K562 (cell line): ENCODE measurements around the gene CLDN10. TPM values are rescaled to one million over a fixed set of nuclear protein-coding genes. Genes with fewer than 3 reads are reported as not detected.

Experiments
- ATAC-seq: fragments of 200-7000 bp; cut with Tn5 transposase; 3 replicates; pipeline ENCODE4 v1.9.1; 2020; ENCODE audit warnings: moderate library complexity
- BruUV-seq: library from RNA; stranded (reverse); fragments of 400-500 nt; replicated peaks from 2 replicates; lab custom pipeline; 2021; lab: Mats Ljungman, UMichigan
- CTCF ChIA-PET: fragments of 300-600 bp; formaldehyde crosslinking; extraction: SDS; loops from one replicate; lab custom pipeline; 2021; ENCODE audit warnings: low intra/inter-chr PET ratio; lab: Yijun Ruan, JAX
- POLR2A ChIA-PET: fragments of 300-600, 350-650 bp; sonication (Branson Sonifier 250); formaldehyde crosslinking; extraction: SDS; loops from one replicate; lab custom pipeline; 2021; ENCODE audit warnings: antibody characterized with exemption, inconsistent platforms; lab: Yijun Ruan, JAX
- DNase-seq, 4 experiments: peaks; one replicate each; pipeline versions ENCODE4 v3.0.0 to v3.0.0-alpha.2; 2011 to 2018; ENCODE audit warnings: low spot score in 3 of 4, mixed read lengths in 3 of 4; ENCODE audit errors: extremely low read depth in 1 of 4
- FAIRE-seq: peaks from 2 replicates; lab custom pipeline; 2011; peaks lifted over from hg19 to GRCh38; lab: Jason Lieb, UNC
- H2AFZ ChIP-seq: 2 replicates; pipeline ENCODE4 v1.6.0; 2011; ENCODE audit warnings: low read depth, low read length, control low read depth, inconsistent platforms
- H3K27ac ChIP-seq: fragments of 200-600 bp; 3 replicates; pipeline ENCODE4 v1.8.0; 2011; ENCODE audit warnings: low read depth, mild to moderate bottlenecking, control low read depth, inconsistent platforms, low read length, moderate library complexity, mixed read lengths; ENCODE audit errors: extremely low read depth
- H3K27me3 ChIP-seq, 2 experiments: fragments of 300-600 bp in 1 of 2; 2 replicates in 1 of 2; 3 replicates in 1 of 2; pipeline versions ENCODE4 v1.6.0 to v1.8.0; 2011; ENCODE audit warnings: inconsistent platforms in 2 of 2, low read length in 2 of 2, mild to moderate bottlenecking in 1 of 2, mixed read lengths in 1 of 2, moderate library complexity in 1 of 2; ENCODE audit not compliant: control insufficient read depth in 2 of 2, insufficient read depth in 2 of 2
- H3K36me3 ChIP-seq: fragments of 300-600 bp; 3 replicates; pipeline ENCODE4 v1.8.0; 2011; ENCODE audit warnings: mild to moderate bottlenecking, low read length, inconsistent platforms; ENCODE audit not compliant: control insufficient read depth, insufficient read depth
- H3K4me1 ChIP-seq, 2 experiments: fragments of 200-600 bp in 1 of 2; replicated peaks in 1 of 2; 2 replicates in 1 of 2; 3 replicates in 1 of 2; pipeline versions ENCODE4 v1.5.1 to v1.8.0; 2011; ENCODE audit warnings: inconsistent platforms in 2 of 2, low read length in 2 of 2, mild to moderate bottlenecking in 1 of 2, mixed read lengths in 1 of 2, moderate library complexity in 1 of 2; ENCODE audit not compliant: control insufficient read depth in 2 of 2, insufficient read depth in 2 of 2
- H3K4me2 ChIP-seq: 2 replicates; pipeline ENCODE4 v1.6.1; 2011; ENCODE audit warnings: low read length, control low read depth, inconsistent platforms, mixed read lengths; ENCODE audit not compliant: insufficient read depth
- H3K4me3 ChIP-seq: fragments of 200-600 bp; sonication (generic), shearing (Covaris generic); 2 replicates; pipeline ENCODE4 v1.5.1; 2016; ENCODE audit warnings: control low read depth, inconsistent platforms
- H3K79me2 ChIP-seq: fragments of 200-600 bp; 3 replicates; pipeline ENCODE4 v1.8.0; 2011; ENCODE audit warnings: low read length, inconsistent platforms; ENCODE audit not compliant: control insufficient read depth, insufficient read depth
- H3K9ac ChIP-seq, 2 experiments: 2 replicates each; pipeline versions ENCODE4 v1.6.0 to v1.6.1; 2011; ENCODE audit warnings: low read depth in 2 of 2, low read length in 2 of 2, control low read depth in 1 of 2, inconsistent platforms in 1 of 2, mild to moderate bottlenecking in 1 of 2, mixed read lengths in 1 of 2; ENCODE audit not compliant: insufficient read depth in 1 of 2
- H3K9me1 ChIP-seq: one replicate; pipeline ENCODE4 v1.6.0; 2011; ENCODE audit warnings: inconsistent platforms, mild to moderate bottlenecking, low read length, moderate library complexity; ENCODE audit not compliant: control insufficient read depth, insufficient read depth
- H3K9me3 ChIP-seq: replicated peaks from 2 replicates; pipeline ENCODE4 v1.5.1; 2011; ENCODE audit warnings: low read depth, low read length, inconsistent platforms; ENCODE audit not compliant: control insufficient read depth, insufficient read depth
- H4K20me1 ChIP-seq: replicated peaks from 2 replicates; pipeline ENCODE4 v1.6.1; 2011; ENCODE audit warnings: low read length, inconsistent platforms, mixed read lengths; ENCODE audit not compliant: control insufficient read depth, insufficient read depth
- ARID1B ChIP-seq: fragments of 450-650 bp; IDR thresholded peaks from 2 replicates; pipeline ENCODE4 v1.6.1; 2016; ENCODE audit warnings: antibody characterized with exemption, mild to moderate bottlenecking, inconsistent platforms
- CSDE1 ChIP-seq, 2 experiments: fragments of 450-650 bp; IDR thresholded peaks; 2 replicates each; pipeline ENCODE4 v1.6.1; 2016; ENCODE audit warnings: mild to moderate bottlenecking in 1 of 2
- E2F6 ChIP-seq, 2 experiments: IDR thresholded peaks; 2 replicates each; pipeline ENCODE4 v1.6.1; 2011; ENCODE audit warnings: borderline replicate concordance in 1 of 2, control low read depth in 1 of 2, low read depth in 1 of 2, low read length in 1 of 2, mild to moderate bottlenecking in 1 of 2, mixed read lengths in 1 of 2, moderate library complexity in 1 of 2; ENCODE audit not compliant: insufficient read depth in 1 of 2, insufficient read length in 1 of 2, poor library complexity in 1 of 2, severe bottlenecking in 1 of 2; ENCODE audit errors: extremely low read depth in 1 of 2
- HDGF ChIP-seq: fragments of 450-650 bp; IDR thresholded peaks from 2 replicates; pipeline ENCODE4 v1.6.1; 2016
- TCF15 ChIP-seq: fragments of 250-450 bp; sonication (Bioruptor Pico); IDR thresholded peaks from 2 replicates; pipeline ENCODE4 v1.8.0; 2022; ENCODE audit warnings: moderate library complexity, mild to moderate bottlenecking, inconsistent platforms
- TCF3 ChIP-seq: sonication (generic); formaldehyde crosslinking; IDR thresholded peaks from 2 replicates; pipeline ENCODE4 v1.4.0; 2020; ENCODE audit warnings: mild to moderate bottlenecking, missing genetic modification reagents
- TCF7 ChIP-seq: sonication (generic); IDR thresholded peaks from 2 replicates; pipeline ENCODE4 v1.6.1; 2016; ENCODE audit warnings: antibody characterized with exemption, borderline replicate concordance
- ZFP91 ChIP-seq: sonication (generic); formaldehyde crosslinking; IDR thresholded peaks from 2 replicates; pipeline ENCODE4 v1.8.0; 2022; ENCODE audit warnings: mild to moderate bottlenecking, missing genetic modification reagents
- ZNF584 ChIP-seq: fragments of 200-800 bp; sonication (Bioruptor generic); IDR thresholded peaks from 2 replicates; pipeline ENCODE4 v1.6.1; 2016; ENCODE audit warnings: low read depth, mild to moderate bottlenecking, missing genetic modification characterization, missing compliant biosample characterization
- ZNF707 ChIP-seq: fragments of 250-450 bp; sonication (Bioruptor Pico); conservative IDR thresholded peaks from 2 replicates; pipeline ENCODE4 v1.8.0; 2022; ENCODE audit warnings: inconsistent platforms, mild to moderate bottlenecking, moderate library complexity
- WGBS: fragments of 100-300 bp; shearing (Covaris generic); methylation state at CpG from one replicate; pipeline ENCODE4 v1.1.6; 2016; ENCODE audit warnings: low coverage, mixed read lengths; ENCODE audit not compliant: insufficient coverage; ENCODE audit errors: missing lambda C conversion rate; 5-methylcytosine and 5-hydroxymethylcytosine counted together
- in situ Hi-C: fragments of 300-500 bp; cut with MboI; formaldehyde crosslinking; loops from 4 replicates; pipeline ENCODE4 v1.15.0; 2018; ENCODE audit warnings: inconsistent platforms, mixed read lengths
- intact Hi-C: fragments of 100-400 bp; cut with micrococcal nuclease; formaldehyde crosslinking; loops from 2 replicates; pipeline ENCODE4 v1.14.2; 2022
- polyA plus RNA-seq, 8 experiments: library from polyadenylated mRNA; depleted of rRNA in 4 of 8; stranded (reverse) in 5 of 8; unstranded in 3 of 8; fragments of >200 nt; fragmentation: Nextera tagmentation in 2 of 8; fragmentation: Illumina TruSeq in 1 of 8; extraction: Ambion mirVana in 2 of 8; extraction: Trizol in 1 of 8; gene quantifications; 2 replicates each; pipeline versions ENCODE4 v1.2.1 to v1.2.3, GENCODE V29; 2011 to 2014; ENCODE audit warnings: inconsistent platforms in 1 of 8, missing spikeins in 1 of 8
- total RNA-seq, 7 experiments: library from RNA; depleted of rRNA in 6 of 7; stranded (reverse); fragments of >200 nt in 6 of 7; fragmentation: Illumina TruSeq in 2 of 7; extraction: Trizol in 2 of 7; gene quantifications; 2 replicates each; pipeline versions ENCODE4 v1.2.1 to v1.2.3, GENCODE V29; 2011 to 2021; ENCODE audit warnings: low replicate concordance in 1 of 7

Gene CLDN10
- total and polyA plus RNA-seq, 9 of the 15 experiments (the other 6 are each of a cell fraction or from before 2014, with no cell fraction given): not detected

GRCh38 chr13:95546919-95547318 lies 5.6 kb upstream of the CLDN10 start:
- Histone ChIP-seq H3K9ac (no peak overlapping the region), H3K36me3 (no peaks in the 10 kb centered on the region), H3K9me3 (no peaks in the 10 kb centered on the region), H3K27ac (no peak overlapping the region), H3K79me2 (no peaks in the 10 kb centered on the region), H3K4me2 (no peak overlapping the region), H3K4me1 (no peaks in the 10 kb centered on the region; a peak in 1 of 5 replicates), H3K27me3 (peaks cover 2 to 3% of the 10 kb centered on the region in 2 experiments; a peak in 3 of 5 replicates), H3K9me1 (no peaks in the 10 kb centered on the region), H2AFZ (no peak overlapping the region), H4K20me1 (no peaks in the 10 kb centered on the region), H3K4me3 (no peak overlapping the region)
- intact Hi-C loops (no loop called here), in situ Hi-C loops (loop anchor here (25.0 kb wide), 1 partner anchor 290 kb away; no protein-coding TSS in a partner anchor)
- DNase-seq: no peak
- POLR2A ChIA-PET: interaction anchor here (0.5 to 0.6 kb wide), 2 partner anchors 16 to 1393 kb away, joined by 3 to 4 read pairs; no protein-coding TSS in a partner anchor
- BruUV-seq: no TSS peak
- TF ChIP-seq TCF3 (CRISPR knock-in tag) (no peak), CSDE1 (IDR thresholded peaks at IDR 0.05) (no peak)
- 0% methylated on average over 1 of the region's 3 CpGs for WGBS
- CTCF ChIA-PET: no interaction called here
- no peak for ATAC-seq
- no peak for FAIRE-seq

GRCh38 chr13:95547531-95548167 lies 4.9 kb upstream of the CLDN10 start:
- intact Hi-C loops (no loop called here), in situ Hi-C loops (loop anchor here (25.0 kb wide), 1 partner anchor 290 kb away; no protein-coding TSS in a partner anchor)
- no peaks in the 10 kb centered on the region for H3K9me3 ChIP-seq
- ChIA-PET POLR2A (interaction anchor here (0.6 kb wide), 1 partner anchor 15 kb away, joined by 3 read pairs; no protein-coding TSS in a partner anchor), CTCF (no interaction called here)
- H3K9ac ChIP-seq: no peak overlapping the region
- H2AFZ ChIP-seq: no peak overlapping the region
- no peaks in the 10 kb centered on the region for H3K79me2 ChIP-seq
- H3K4me2 ChIP-seq: no peak overlapping the region
- FAIRE-seq (no peak), ATAC-seq (no peak), DNase-seq (no peak)
- peaks cover 3 to 5% of the 10 kb centered on the region in 2 experiments; a peak in 4 of 5 replicates for H3K27me3 ChIP-seq
- BruUV-seq: no TSS peak
- H3K4me3 ChIP-seq: no peak overlapping the region
- no peak overlapping the region for H3K27ac ChIP-seq
- no peaks in the 10 kb centered on the region for H3K36me3 ChIP-seq
- H3K4me1 ChIP-seq: peaks cover 0 to 2% of the 10 kb centered on the region in 2 experiments; a peak in 2 of 5 replicates
- 4% methylated on average over 6 of the region's 6 CpGs for WGBS
- no peaks in the 10 kb centered on the region for H4K20me1 ChIP-seq
- no peaks in the 10 kb centered on the region for H3K9me1 ChIP-seq
- TF ChIP-seq ZFP91 (CRISPR knock-in tag) (no peak), ARID1B (no peak), HDGF (no peak), ZNF584 (CRISPR knock-in tag) (no peak), ZNF707 (CRISPR knock-in tag) (no peak), E2F6 (IDR thresholded peaks at IDR 0.05; ENCODE audit: borderline replicate concordance in 1 of 2, extremely low read depth in 1 of 2, insufficient read depth in 1 of 2, insufficient read length in 1 of 2, low read depth in 1 of 2, low read length in 1 of 2, poor library complexity in 1 of 2, severe bottlenecking in 1 of 2) (no peak), TCF15 (CRISPR knock-in tag) (no peak), TCF7 (no peak)
